ENCODE data around the gene MCAM.

The MCAM gene

DNA sequence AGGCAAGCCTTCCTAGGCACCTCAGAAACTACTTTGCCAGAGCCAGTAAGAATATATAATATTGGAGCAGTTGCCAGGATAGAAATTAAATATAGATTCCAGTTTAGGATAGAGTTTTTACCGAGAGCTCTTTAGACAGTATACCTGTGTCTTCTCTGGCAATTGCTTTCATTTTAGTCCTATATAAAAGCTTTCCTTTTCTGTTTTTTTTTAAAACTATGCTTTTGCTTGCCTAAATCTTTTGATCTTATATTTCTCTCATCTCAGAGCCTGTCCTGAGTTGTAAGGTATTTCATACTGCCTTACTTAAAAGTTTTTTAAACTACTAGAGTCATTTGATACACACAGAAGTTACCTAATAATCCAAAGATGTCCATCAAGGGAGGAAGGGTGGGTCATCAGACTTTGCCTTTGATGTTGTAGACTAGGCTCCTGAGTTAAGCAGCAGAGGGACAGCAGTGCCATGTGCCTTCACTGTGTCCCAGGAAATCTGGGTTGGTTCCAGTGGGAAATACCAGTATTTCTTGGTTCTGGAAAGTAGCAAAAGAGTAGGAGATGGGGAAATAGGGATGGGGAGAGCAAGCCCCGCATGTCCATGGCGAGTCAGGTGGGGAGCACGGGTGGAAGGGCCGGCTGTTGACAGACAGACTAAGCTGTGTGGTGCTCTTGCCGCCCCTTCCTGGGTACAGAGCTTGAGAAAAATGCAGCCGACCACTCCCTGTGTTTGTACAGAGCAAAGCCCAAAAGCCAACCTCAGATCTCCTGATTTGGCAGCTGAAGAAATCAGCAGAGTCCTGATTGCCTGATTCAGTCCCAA lies 11.2 kb downstream of the MCAM start:
- DNase-seq: no peak

DNA sequence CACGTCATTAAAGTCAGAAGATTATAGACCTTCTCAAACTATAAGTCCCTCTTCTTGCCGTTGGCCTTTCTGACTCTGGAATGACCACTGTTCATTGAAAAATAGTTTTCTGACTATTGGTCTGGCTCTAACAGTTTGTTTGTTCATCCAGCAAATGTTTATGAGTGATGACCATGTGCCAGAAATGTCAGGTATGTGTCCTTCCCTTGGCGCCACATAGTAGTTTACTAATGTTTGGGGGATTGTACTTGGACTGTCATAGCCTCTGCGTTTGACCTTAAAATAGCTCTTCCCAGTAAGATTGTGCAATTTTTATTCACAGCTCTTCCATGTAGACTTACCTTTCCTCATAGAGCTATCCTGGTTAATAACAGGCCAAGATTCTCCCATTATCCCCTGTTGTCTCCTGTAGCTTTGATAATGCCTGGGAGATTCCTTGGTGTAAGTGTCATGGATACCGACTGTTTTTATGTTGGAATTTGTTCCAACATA lies 13.7 kb downstream of the MCAM start:
- no peak for DNase-seq

DNA sequence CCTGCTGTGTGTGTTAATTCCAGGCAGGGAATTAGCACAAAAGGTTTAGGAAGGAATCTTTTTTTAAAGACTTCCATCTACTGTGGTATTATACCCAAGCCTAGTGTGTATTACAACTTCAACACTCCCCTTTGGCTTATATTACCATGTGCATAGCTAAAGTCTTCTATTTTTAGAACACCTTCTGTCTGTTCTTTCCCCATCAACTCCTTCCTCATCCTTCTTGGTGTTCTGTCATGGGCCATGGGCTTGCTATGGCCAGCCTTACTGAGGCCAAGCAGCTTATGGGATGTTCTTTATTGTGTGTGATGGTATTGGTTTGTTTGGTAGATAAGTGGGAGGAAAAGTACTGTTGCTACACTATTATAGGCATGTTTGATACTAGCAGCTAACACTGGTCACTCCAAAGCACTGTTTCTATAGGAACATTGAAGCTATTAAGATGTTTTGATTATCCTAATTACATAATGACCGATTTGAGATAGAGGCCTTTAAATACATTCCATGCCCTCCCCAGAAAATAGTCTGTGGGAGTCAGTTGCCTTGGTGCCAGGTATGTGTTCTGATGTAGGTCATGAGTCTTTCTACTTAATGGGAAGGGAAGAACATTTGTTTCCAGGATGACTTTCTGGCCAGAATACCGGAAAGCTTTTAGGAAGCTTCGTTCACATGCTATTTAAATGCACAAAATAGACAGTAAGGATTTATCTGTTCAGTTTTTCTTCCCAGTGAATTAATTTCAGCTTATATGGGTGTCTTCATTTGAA lies 16.5 kb downstream of the MCAM start:
- no peak for DNase-seq

DNA sequence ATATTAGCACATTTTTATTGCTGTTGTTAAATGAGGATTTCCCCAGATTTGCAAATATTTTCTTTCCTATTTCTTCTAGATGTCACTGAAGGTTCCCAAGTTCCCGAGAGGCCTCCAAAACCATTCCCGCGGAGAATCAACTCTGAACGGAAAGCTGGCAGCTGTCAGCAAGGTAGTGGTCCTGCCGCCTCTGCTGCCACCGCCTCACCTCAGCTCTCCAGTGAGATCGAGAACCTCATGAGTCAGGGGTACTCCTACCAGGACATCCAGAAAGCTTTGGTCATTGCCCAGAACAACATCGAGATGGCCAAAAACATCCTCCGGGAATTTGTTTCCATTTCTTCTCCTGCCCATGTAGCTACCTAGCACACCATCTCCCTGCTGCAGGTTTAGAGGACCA lies 17.5 kb downstream of the MCAM start:
- no peak for DNase-seq

DNA sequence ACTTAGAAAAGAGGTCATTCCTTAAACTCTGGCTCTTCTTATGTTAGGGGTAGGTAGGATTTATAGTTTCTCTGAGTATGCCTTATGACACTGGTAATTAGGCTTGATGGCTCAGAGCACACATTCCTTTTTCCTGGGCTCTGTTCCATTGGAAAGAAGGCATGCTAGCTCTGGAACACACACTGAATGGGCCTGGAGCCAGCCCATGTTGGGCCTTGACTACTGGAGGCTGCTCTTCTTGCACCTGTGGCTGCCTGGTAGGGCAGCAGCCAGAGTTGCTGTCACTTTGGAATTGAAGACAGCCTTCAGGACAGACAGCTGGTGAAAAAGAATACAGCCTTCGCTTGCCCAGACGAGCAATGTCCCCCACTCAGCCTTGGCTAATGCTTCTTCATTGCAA lies 18.2 kb downstream of the MCAM start:
- no peak for DNase-seq

DNA sequence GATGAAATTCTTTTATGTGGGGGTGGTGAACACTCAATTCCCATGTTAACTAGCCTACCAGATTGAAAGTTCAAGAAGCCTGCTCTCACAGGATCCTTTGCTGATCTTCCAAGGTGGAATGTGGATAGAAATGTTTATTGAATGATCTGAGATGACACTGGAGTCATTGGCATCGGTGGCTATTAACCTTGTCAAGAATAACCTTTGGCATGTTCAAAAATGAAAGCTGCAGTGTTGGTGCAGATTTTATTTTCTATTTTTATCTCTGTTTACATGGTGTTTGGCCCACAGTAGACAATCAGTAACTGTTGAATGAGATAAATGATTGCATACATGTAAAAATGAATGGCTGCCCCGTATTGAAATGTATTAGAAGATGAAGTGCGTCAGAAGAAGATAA lies 19.0 kb downstream of the MCAM start:
- DNase-seq: no peak

DNA sequence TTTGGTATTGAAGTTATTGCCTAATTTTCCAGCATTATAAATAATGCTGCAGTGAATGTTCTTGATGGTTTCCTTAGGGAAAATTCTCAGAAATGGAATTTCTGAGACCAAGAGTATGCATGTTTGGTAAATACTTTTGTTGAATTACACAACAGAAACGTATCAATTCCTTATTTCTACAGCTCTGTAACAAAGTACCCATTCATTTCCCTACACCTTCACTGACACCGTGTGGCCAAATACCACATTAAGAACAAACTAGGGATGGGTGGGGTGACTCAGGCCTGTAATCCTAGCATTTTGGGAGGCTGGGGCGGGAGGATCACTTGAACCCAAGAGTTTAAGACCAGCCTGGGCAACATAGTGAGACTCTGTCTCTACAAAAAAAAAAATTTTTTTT lies 21.8 kb downstream of the MCAM start:
- DNase-seq: no peak

DNA sequence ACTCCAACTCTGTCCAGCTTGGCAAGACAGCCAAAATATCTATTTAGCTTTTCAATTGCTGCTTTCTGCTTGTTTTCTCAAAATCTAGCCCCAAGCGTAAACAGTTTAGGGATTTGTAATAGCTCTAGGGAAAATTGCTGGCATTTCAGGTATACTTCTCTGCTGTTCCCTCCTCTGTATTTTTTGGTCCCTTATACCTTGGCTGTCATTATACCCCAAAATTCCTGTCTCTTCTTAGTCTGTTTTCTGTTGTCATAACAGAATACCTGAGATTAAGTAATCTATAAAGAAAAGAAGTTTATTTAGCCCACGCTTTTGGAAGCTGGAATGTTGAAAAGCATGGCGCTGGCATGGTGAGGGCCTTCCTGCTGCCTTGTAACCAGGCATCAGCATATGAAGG lies 23.5 kb downstream of the MCAM start:
- no peak for DNase-seq

DNA sequence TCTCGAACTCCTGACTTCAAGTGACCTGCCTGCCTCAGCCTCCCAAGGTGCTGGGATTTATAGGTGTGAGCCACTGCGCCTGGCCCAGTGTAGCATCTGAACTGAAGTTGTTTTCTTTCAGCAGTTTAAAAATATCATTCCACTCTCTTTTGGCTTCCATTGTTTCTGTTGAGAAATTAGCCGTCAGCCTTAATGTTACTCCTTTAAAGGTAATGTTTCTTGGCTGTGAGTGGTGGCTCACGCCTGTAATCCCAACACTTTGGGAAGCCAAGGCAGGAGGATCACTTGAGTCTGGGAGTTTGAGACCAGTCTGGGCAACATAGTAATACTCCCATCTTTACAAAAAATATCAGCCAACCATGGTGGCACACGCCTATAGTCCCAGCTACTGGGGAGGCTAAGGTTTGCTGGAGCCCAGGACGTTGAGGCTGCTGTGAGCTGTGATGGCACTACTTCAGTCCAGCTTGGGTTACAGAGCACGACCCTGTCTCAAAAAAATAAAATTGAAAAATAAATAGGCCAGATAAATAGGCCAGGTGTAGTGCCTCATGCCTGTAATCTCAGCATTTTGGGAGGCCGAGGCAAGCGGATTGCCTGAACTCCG lies 25.9 kb downstream of the MCAM start:
- DNase-seq: no peak

DNA sequence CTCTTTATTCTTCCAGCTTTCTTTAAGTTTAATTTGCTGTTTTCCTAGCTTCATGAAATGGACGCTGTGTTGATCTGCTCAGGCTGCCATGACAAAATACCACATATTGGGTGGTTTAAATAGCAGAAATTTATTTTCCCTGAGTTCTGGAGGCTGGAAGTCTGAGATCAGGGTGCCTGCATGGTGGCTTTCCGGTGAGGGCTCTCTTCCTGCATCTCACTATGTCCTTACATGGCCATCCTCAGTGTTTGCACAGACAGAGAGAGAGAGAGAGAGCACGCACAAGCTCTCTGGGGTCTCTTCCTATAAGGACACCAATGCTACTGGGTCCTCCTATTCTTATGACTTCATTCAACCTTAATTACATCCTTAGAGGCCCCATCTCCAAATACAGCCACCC lies 28.7 kb downstream of the MCAM start:
- no peak for DNase-seq

DNA sequence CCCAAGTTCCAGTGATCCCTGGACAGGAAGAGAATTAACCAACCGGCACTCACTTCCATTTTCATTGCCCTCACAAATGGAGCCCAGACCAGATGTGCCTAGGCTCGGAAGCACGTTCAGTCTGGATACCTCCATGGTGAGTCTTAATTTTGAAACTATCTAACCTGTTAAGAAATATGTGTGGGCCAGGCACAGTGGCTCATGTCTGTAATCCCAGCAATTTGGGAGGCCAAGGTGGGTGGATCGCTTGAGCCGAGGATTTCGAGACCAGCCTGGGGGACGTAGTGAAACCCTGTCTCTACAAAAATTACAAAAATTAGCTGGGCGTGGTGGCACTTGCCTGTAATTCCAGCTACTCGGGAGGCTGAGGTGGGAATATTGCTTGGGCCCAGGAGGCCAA lies 31.5 kb downstream of the MCAM start:
- no peak for DNase-seq

DNA sequence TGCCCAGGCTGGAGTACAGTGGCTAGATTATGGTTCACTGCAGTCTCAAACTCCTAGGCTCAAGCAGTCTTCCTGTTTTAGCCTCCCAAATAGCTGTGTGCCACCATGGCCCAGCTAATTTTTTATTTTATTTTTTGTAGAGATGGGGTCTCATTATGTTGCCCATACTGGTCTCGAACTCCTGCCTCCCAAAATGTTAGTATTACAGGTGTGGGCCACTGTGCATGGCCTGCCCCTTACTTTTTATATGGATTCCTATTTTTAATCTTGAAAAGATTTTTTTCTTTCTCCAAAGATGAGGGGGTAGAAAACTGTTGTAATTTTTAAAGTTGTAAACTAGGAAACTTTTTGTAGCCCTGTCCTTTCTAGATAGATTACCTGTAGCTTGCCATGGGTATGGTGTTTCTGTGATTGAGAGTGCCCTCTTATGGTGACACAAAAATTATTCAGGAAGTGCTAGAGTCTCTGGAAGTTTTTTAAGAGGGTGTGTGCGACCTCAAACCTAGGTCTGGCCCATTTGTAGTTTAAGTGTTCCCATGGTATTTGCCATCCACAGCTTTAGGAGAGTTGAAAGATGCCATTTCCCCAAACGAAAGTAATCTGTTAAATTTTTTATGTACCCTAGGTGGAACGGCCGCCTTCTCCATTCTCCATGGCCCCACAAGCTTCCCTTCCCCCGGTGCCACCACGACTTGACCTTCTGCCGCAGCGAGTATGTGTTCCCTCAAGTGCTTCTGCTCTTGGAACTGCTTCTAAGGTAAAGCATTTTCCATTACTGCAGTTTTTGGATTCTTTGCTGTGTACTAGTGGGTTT lies 32.4 kb downstream of the MCAM start:
- peak in 1 of 5 donors; percentile 48 for DNase-seq

DNA sequence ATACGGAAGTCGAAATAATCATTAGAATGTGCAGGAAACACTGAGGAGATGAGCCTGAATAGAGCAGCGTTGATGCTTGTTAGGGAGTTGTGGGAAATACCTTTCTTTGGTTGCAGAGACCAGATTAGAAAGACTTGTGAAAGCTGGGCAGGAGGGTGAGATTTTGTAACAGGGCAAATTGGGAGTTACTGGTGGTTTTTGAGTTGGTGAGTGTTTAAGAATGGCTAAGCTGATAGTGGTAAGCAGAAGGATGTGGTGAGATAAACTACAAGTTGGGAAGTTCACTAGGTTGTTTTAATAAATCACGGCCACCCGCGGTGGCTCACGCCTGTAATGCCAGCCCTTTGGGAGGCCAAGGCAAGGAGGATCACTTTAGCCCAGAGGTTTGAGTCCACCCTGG lies 34.4 kb downstream of the MCAM start:
- DNase-seq: no peak

DNA sequence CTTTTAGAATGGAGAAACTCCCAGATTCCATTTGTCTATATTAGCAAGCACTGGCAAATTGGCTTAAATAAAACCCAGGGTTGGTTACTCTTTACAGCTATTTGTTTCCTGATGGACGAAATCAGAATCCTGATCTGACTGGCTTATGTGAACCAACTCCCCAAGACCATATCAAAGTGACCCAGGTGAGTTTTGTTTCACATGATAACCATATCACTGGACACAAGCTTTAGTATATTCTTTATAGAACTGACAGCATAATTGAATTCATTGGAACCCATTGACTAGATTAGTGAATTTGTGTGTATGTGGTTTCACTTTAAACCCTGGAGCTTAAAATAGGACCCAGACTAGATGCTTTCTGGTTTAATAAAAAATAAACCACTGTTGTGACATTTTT lies 39.3 kb downstream of the MCAM start:
- DNase-seq: no peak

DNA sequence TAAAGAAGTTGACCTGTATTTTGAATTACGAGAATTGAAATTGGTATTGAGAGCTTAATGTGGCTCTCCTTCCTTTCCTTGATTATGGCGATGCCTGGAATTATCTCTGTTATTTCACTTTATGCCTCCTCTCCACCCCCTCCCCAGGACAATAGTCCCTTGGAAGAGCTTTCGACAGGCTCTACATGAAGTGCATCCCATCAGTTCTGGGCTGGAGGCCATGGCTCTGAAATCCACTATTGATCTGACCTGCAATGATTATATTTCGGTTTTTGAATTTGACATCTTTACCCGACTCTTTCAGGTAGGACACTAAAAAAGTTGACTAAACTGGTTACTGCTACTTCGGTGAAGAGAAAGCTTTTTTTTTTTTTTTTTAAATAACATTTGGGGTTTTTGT lies 43.2 kb downstream of the MCAM start:
- DNase-seq: no peak

DNA sequence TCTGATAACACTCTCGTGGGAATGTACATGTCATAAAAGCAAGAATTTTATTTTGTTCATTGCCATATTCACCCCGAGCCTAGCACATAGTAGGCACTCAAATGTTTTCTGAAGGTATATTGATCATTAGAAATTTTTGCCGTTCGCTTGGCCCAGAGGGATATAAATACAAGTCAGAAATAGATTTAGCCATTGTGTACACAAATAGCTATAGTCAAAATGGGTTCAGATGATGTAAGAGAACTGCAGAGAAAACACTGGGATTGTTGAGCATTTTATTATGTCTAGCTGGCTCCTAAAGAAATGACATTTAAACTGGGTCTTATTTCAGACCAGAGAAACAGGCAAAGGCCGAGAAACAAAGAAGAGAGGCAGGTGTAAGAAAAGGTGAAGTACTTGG lies 49.3 kb downstream of the MCAM start:
- DNase-seq: no peak

DNA sequence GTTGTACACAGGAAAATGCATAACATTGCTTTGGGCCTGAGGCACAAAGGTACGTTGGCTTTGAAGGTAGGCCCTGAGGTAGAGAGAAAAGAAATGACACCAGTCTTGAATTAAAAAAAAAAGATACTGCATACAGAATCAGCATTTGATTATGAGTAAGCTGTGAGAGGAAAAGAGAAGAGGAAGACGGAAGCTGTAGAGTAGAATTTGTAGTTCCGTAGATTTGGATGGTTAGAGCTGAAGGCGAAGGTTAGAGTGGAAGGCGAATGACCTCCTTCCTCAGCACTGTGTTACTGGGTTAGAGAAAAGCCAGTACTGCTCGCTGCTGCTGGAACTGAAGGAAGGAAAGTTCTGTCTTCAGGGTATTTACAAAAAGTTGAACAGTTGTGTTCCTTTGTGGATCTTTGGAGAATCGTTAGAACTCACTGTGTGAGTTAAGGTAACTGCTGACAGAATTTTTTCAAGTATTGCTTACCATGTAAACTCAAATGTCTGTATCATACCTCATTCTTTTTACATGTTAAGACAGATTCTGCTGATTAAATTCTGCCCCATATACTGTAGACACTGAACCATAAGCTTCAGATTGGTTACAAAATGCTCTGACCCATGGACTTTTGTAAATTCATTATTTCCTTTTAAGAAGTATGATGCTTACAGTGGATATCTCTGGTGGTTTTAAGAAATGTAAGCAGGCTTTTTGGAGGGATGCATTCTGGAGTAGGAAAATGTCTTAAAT lies 50.2 kb downstream of the MCAM start:
- DNase-seq: peak in 1 of 5 donors; percentile 20

DNA sequence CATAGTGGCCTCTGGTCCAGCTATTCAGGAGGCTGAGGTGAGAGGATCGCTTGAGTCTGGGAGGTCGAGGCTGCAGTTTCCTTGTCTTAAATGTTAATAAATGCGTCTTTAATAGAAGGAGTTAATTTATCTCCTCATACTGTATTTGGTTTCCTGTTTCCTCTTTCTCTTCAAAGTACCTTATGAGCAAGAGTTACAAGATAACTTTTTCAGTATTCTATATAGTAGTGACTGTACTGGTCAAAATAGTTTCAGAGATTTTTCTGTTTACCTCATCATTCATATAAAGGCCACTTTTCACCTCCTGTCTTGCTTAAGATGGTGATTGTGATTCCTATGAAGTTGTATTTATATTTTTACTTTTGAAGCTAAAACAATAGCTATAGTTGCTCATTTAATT lies 50.9 kb downstream of the MCAM start:
- no peak for DNase-seq

DNA sequence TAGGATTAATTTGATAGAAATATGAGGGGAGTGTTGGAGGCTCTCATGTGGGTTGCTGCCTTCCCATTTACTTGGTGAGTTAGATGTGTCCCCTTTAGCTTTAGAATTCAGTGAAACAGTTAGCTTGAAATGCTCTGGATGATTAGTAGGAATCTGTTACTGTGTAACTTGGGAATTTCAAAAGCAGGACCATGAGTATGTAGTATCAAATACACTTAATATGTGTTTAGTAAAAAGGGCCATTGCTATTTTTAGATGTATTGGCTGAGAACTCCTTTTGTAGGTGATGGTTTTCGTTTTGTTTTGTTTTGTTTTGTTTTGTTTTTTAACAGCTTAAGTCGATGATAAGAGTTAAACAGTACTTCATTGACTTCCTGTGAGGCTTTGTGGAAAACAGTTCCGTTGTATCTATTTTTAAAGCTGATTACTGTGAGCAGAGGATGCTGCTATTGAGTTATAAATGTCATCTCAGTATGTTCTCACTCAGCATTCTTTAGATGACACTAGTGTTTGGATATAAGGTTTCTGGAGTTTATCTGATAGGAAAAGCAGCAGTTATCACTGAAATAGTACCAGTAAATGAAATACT lies 53.5 kb downstream of the MCAM start:
- DNase-seq: peak in 1 of 5 donors; percentile 57

DNA sequence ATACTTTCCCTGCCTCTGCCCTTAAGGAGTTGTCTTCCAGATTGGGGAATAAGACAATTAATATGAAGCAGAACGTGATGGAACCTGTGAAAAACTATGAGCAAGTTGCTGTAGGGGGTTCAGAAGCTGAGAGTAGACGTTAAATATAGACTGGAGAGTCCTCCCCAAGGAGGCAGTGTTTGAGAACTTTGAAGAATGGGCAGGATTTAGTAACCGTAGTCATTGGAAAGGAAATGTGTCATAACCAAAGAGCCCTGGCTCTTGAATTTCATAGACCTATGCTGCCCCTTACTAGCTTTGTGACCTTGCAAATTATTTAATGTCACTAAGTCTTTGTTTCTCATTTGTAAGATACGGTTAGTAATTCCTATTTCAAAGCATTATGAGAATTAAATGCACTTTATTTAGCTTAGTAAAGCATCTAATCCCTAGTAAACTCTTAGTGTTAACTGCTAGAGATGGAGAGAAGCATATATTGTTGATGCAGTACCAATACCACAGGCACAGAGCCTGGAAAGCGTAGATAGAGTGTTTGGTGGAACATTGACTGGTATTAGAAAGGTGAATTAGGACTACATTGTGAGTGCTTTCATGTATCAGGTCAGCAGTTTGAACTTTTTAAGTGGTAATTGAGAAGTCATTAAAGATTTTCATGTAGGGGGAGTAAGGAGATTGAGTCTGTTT lies 54.1 kb downstream of the MCAM start:
- DNase-seq: peak in 1 of 5 donors; percentile 66

DNA sequence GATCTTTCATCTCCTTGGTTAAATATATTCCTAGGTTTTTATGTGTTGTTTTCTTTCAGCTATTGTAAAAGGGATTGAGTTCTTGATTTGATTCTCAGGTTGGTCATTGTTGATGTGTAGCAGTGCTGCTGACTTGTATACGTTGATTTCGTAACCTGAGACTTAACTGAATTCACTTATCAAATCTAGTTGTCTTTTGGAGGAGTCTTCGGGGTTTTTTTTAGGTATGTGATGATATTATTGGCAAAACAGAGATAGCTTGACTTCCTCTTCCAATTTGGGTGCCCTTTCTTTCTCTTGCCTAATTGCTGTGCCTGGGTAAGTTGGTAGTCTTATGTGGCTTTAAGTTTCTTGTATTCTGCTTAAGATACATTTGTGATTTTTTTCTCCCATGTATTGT lies 57.9 kb downstream of the MCAM start:
- DNase-seq: no peak

Measured in T-helper 1 cell (primary cell).